ENCODE results near the gene CA9. TPM values are rescaled to one million over a fixed set of nuclear protein-coding genes. Genes with fewer than 3 reads are reported as not detected.

Gene CA9
- total RNA-seq, 1 donor from 2014 or later, result 0.40 TPM

GRCh38 chr9:35675204-35675603, 1.5 kb downstream of the CA9 start:
- DNase-seq (ENCODE audit: low read depth, low spot score), result no peak

- DNase-seq (ENCODE audit: low read depth, low spot score), result no peak
Measured at GRCh38 chr9:35675732-35676392, 2.1 kb downstream of the CA9 start.

- no peak for DNase-seq (ENCODE audit: low read depth, low spot score)
Measured at GRCh38 chr9:35679091-35679490, 5.4 kb downstream of the CA9 start.

GRCh38 chr9:35679766-35680330, 6.1 kb downstream of the CA9 start:
- no peak for DNase-seq (ENCODE audit: low read depth, low spot score)

- no peak for DNase-seq (ENCODE audit: low read depth, low spot score)
Measured at GRCh38 chr9:35680331-35681105, 6.8 kb downstream of the CA9 start.

- DNase-seq (ENCODE audit: low read depth, low spot score), result no peak
Measured at GRCh38 chr9:35681341-35682002, 7.7 kb downstream of the CA9 start.

GRCh38 chr9:35682051-35682450, 8.3 kb downstream of the CA9 start:
- DNase-seq (ENCODE audit: low read depth, low spot score), result no peak

- DNase-seq (ENCODE audit: low read depth, low spot score), result no peak
Measured at GRCh38 chr9:35682520-35683315, 9.0 kb downstream of the CA9 start.

GRCh38 chr9:35683323-35683722, 9.6 kb downstream of the CA9 start:
- DNase-seq (ENCODE audit: low read depth, low spot score), result no peak

GRCh38 chr9:35684921-35685320, 11.2 kb downstream of the CA9 start:
- DNase-seq (ENCODE audit: low read depth, low spot score), result no peak

GRCh38 chr9:35685506-35685905, 11.8 kb downstream of the CA9 start:
- DNase-seq (ENCODE audit: low read depth, low spot score), result no peak

GRCh38 chr9:35686222-35687203, 12.8 kb downstream of the CA9 start:
- DNase-seq (ENCODE audit: low read depth, low spot score), result no peak

GRCh38 chr9:35687306-35687705, 13.6 kb downstream of the CA9 start:
- no peak for DNase-seq (ENCODE audit: low read depth, low spot score)

GRCh38 chr9:35687972-35688557, 14.3 kb downstream of the CA9 start:
- DNase-seq (ENCODE audit: low read depth, low spot score), result no peak

- DNase-seq (ENCODE audit: low read depth, low spot score), result no peak
Measured at GRCh38 chr9:35688558-35689541, 15.1 kb downstream of the CA9 start.

- no peak for DNase-seq (ENCODE audit: low read depth, low spot score)
Measured at GRCh38 chr9:35689542-35690293, 16.0 kb downstream of the CA9 start, which contains the start of gene TPM2. TPM2 (minus strand) TSS chr9:35689925; CDS start chr9:35689817, 108 bp downstream.

- DNase-seq (ENCODE audit: low read depth, low spot score), result no peak
Measured at GRCh38 chr9:35690294-35690613, 16.5 kb downstream of the CA9 start.
